ENCODE measurements around the gene HLCS. TPM values are rescaled to one million over a fixed set of nuclear protein-coding genes. Genes with fewer than 3 reads are reported as not detected.

The HLCS gene
- total RNA-seq, 6 experiments from 2014 or later: 12.6 to 19.1 (median 16.0) TPM

DNA sequence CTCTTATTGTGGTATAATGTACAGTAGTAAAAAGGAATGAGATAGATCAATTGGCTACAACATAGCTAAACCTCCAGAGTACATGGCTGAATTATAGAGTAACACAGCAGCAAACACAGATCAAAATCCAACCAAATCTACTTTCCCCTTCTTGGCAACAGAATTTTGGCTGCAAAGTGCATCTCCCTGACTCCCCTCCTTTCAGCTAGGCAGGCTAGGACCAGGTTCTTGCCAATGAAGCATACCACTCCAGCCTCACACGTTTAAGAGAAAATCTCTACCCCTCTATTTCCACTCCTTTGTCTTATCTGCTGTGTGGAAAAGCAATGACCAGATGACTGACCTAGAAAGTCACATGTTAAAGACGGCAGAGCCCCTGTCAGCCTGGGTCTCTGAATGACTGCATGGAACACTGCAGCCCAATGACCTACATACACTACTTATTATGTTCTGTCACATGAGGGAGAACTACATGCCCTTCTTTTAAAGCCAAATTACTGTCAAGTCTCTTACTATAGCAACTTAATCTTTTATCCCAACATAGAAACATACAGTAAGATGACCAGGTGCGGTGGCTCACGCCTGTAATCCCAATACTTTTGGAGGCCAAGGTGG lies 99.1 kb downstream of the HLCS start:
- no peaks in the 10 kb centered on the region for H3K9me3 ChIP-seq
- DNase-seq (no peak), ATAC-seq (peak in 1 of 4 donors; percentile 13)
- intact Hi-C loops (cut with DNase I): loop anchor here in 1 of 2 donors (10.0 kb wide), 1 partner anchor 47 kb away; no protein-coding TSS in a partner anchor
- H3K36me3 ChIP-seq: no peaks in the 10 kb centered on the region
- no peaks in the 10 kb centered on the region for H3K27me3 ChIP-seq
- TF ChIP-seq POLR2A (IDR thresholded peaks at IDR 0.05): no peak
- TF ChIP-seq, protein P1, sequence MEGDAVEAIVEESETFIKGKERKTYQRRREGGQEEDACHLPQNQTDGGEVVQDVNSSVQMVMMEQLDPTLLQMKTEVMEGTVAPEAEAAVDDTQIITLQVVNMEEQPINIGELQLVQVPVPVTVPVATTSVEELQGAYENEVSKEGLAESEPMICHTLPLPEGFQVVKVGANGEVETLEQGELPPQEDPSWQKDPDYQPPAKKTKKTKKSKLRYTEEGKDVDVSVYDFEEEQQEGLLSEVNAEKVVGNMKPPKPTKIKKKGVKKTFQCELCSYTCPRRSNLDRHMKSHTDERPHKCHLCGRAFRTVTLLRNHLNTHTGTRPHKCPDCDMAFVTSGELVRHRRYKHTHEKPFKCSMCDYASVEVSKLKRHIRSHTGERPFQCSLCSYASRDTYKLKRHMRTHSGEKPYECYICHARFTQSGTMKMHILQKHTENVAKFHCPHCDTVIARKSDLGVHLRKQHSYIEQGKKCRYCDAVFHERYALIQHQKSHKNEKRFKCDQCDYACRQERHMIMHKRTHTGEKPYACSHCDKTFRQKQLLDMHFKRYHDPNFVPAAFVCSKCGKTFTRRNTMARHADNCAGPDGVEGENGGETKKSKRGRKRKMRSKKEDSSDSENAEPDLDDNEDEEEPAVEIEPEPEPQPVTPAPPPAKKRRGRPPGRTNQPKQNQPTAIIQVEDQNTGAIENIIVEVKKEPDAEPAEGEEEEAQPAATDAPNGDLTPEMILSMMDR (IDR thresholded peaks at IDR 0.05): no peak
- WGBS (ENCODE audit: insufficient coverage, low coverage, low lambda C conversion rate, missing lambda C conversion rate): 90% methylated on average over 4 of the region's 4 CpGs
- H3K4me1 ChIP-seq: peaks cover 0 to 7% (median 2%) of the 10 kb centered on the region in 4 donors
- H3K27ac ChIP-seq: no peak overlapping the region
- no peak overlapping the region for H3K4me3 ChIP-seq

DNA sequence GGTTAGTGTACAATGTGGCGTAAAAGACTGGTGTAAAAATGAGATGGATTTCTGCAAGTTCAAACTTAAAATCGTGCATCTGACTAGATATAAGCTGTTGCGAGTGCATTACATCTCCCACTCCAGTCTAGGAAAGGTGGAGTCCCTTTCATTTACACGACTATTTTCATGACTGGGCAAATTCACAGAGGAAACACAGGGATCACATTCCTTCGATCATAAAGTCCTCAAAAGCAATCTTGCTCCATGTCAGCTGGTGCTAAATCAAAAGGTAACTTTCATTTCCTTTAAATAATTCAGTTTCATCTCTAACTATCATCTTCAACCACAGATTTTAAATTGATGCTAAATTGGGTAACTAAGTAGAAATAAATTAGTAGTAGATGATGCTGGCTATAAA lies 100.0 kb downstream of the HLCS start:
- TF ChIP-seq, protein P1 (IDR thresholded peaks at IDR 0.05): no peak
- TF ChIP-seq POLR2A (IDR thresholded peaks at IDR 0.05): no peak
- H3K36me3 ChIP-seq: no peaks in the 10 kb centered on the region
- H3K27ac ChIP-seq: no peak overlapping the region
- peaks cover 0 to 11% (median 4%) of the 10 kb centered on the region in 4 donors for H3K4me1 ChIP-seq
- no peak overlapping the region for H3K4me3 ChIP-seq
- DNase-seq (no peak), ATAC-seq (no peak)
- 59% methylated on average over 5 of the region's 5 CpGs for WGBS (ENCODE audit: insufficient coverage, low coverage, low lambda C conversion rate, missing lambda C conversion rate)
- H3K9me3 ChIP-seq: no peaks in the 10 kb centered on the region
- no peaks in the 10 kb centered on the region for H3K27me3 ChIP-seq
- intact Hi-C loops (cut with DNase I): loop anchor here in 1 of 2 donors (10.0 kb wide), 1 partner anchor 48 kb away; no protein-coding TSS in a partner anchor

DNA sequence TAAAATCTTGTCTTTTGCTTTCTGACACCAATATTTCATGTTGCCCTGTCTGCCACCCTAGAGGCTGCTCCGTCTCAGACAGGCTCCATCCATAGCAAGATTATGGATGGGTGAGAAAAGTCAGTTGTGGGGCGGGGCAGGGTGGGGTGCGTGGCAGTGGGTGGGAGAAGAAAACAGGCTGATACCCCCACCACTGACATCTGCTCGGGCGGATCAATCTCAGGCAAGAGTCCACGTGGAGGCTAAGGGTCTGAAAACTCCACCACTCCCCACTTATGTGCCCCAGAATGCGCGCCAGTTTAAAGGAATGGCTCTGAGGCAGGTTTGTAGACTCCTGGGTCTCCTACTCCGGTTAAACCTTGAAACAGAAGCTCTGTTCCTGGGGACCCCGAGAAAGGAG lies 101.5 kb downstream of the HLCS start:
- peaks cover 0 to 17% (median 7%) of the 10 kb centered on the region in 4 donors for H3K4me1 ChIP-seq
- H3K4me3 ChIP-seq: no peak overlapping the region
- no peak for TF ChIP-seq POLR2A (IDR thresholded peaks at IDR 0.05)
- TF ChIP-seq, protein P1 (IDR thresholded peaks at IDR 0.05): no peak
- intact Hi-C loops (cut with DNase I): loop anchor here in 1 of 2 donors (10.0 kb wide), 1 partner anchor 50 kb away; no protein-coding TSS in a partner anchor
- 91% methylated on average over 10 of the region's 10 CpGs for WGBS (ENCODE audit: insufficient coverage, low coverage, low lambda C conversion rate, missing lambda C conversion rate)
- ATAC-seq (no peak), DNase-seq (no peak)
- H3K27me3 ChIP-seq: no peaks in the 10 kb centered on the region
- no peaks in the 10 kb centered on the region for H3K36me3 ChIP-seq
- no peak overlapping the region for H3K27ac ChIP-seq
- no peaks in the 10 kb centered on the region for H3K9me3 ChIP-seq

DNA sequence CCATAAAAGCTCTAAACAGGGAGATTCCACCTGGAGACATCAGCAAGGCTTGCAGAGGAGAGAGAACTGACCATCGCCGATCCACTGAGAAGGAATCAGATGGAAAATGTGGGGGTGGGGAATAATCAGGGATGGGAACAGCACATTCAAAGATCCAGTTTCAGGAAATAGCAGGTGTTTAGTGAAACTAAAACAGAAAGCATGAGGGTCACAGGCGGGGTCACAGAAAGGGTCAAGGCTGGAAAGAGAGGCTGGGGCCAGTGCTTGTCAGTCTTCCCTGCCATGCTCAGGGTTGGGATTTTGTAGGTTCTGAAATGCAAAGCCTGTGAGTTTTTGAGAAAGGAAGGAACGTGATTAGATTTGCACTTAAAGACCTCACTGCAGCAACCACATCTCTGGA lies 103.2 kb downstream of the HLCS start:
- Histone ChIP-seq H3K27ac (no peak overlapping the region), H3K4me3 (no peak overlapping the region), H3K27me3 (no peaks in the 10 kb centered on the region), H3K36me3 (no peaks in the 10 kb centered on the region), H3K4me1 (peaks cover 0 to 34% (median 15%) of the 10 kb centered on the region in 4 donors), H3K9me3 (no peaks in the 10 kb centered on the region)
- peak in 1 of 3 donors; percentile 50 for DNase-seq
- WGBS (ENCODE audit: insufficient coverage, low coverage, low lambda C conversion rate, missing lambda C conversion rate): 71% methylated on average over 4 of the region's 4 CpGs
- ATAC-seq: peak in 1 of 4 donors; percentile 37
- intact Hi-C loops (cut with DNase I): loop anchor here in 1 of 2 donors (10.0 kb wide), 1 partner anchor 52 kb away; no protein-coding TSS in a partner anchor
- TF ChIP-seq, protein P1 (IDR thresholded peaks at IDR 0.05): no peak
- no peak for TF ChIP-seq POLR2A (IDR thresholded peaks at IDR 0.05)

Data from right lobe of liver (tissue), 6 donors.